SK-N-MC (cell line): Measurements from ENCODE around the gene MYEOV.

Experiments
- EZH2 ChIP-seq: fragments of 200-600 bp; sonication (generic); IDR thresholded peaks from one replicate; pipeline ENCODE4 v1.6.1; 2017; ENCODE audit warnings: antibody characterized with exemption
- POLR2AphosphoS5 ChIP-seq: IDR thresholded peaks from 2 replicates; pipeline ENCODE4 v1.6.1; 2012; ENCODE audit warnings: mild to moderate bottlenecking, low read depth, low read length, borderline replicate concordance

DNA sequence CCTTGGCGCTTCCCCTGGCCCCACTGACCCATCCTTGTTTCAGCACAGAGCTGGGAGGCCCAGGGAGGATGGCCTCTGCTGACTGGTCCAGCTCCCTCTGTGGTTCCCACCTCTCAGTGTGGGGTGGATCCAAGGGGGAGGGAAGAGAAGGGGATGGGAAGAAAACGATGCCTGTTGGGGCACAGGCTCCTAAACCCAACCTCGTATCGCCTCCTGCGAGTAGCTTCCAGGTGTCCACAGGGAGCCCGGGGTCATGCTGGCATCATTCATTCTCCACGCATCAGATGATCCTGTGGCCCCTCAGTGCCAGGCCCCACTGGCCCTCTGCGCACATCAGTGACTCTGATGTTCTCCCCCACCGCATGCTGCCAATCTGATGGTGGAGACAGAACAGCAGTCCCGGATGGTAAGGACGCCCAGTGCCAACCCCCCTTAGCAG, 5.1 kb downstream of the MYEOV start:
- TF ChIP-seq POLR2AphosphoS5 (no peak), EZH2 (no peak)
